Thyroid gland (tissue), 4 donors: Measurements from ENCODE around the gene KCNAB1. TPM values are rescaled to one million over a fixed set of nuclear protein-coding genes. Genes with fewer than 3 reads are reported as not detected.
A peak's percentile ranks its signal among the peaks of the same experiment; 100 is the strongest.

ENCODE experiments used
- DNase-seq, 2 donors: peaks; one replicate each; pipeline ENCODE4 v3.0.0-alpha.2; 2019
- H3K27ac ChIP-seq, 3 donors: fragments of 200-600 bp; sonication (generic); 1 replicate in 2 of 3; 2 replicates in 1 of 3; pipeline ENCODE4 v1.5.1; 2016 to 2019; ENCODE audit warnings: mild to moderate bottlenecking in 1 of 3, moderate library complexity in 1 of 3
- H3K27me3 ChIP-seq: fragments of 200-600 bp; sonication (generic); one replicate; pipeline ENCODE4 v1.5.1; 2019
- H3K36me3 ChIP-seq, 2 donors: fragments of 200-600 bp; sonication (generic); one replicate each; pipeline ENCODE4 v1.5.1; 2016 to 2019
- H3K4me1 ChIP-seq, 2 donors: fragments of 200-600 bp; sonication (generic); one replicate each; pipeline ENCODE4 v1.5.1; 2017 to 2019
- H3K4me3 ChIP-seq, 3 donors: fragments of 200-600 bp; sonication (generic); replicated peaks in 1 of 3; 1 replicate in 2 of 3; 2 replicates in 1 of 3; pipeline ENCODE4 v1.5.1; 2016; ENCODE audit warnings: mild to moderate bottlenecking in 1 of 3
- H3K9me3 ChIP-seq: fragments of 200-600 bp; sonication (generic); one replicate; pipeline ENCODE4 v1.5.1; 2017
- POLR2A ChIP-seq, 2 donors: fragments of 450-650 bp; IDR thresholded peaks; one replicate each; pipeline ENCODE4 v1.6.1; 2017; ENCODE audit warnings: antibody characterized with exemption in 2 of 2, mild to moderate bottlenecking in 2 of 2, moderate library complexity in 1 of 2
- WGBS, 2 donors: methylation state at CpG; one replicate each; pipeline ENCODE4 v1.1.5; 2017; 5-methylcytosine and 5-hydroxymethylcytosine counted together
- intact Hi-C: fragments of 100-400 bp; cut with DNase I; formaldehyde crosslinking; loops from one replicate; pipeline ENCODE4 v1.15.1; 2023
- total RNA-seq, 4 donors: library from RNA; depleted of rRNA; stranded (reverse); fragments of >200 nt; gene quantifications; one replicate each; pipeline ENCODE4 v1.2.3, GENCODE V29; 2016
- TF ChIP-seq, protein P1 (sequence below), 6 experiments: fragments of 200-600 bp in 3 of 6; fragments of 450-650 bp in 3 of 6; sonication (generic) in 3 of 6; IDR thresholded peaks; one replicate each; pipeline ENCODE4 v1.5.1; 2016 to 2019; ENCODE audit warnings: antibody characterized with exemption in 6 of 6, mild to moderate bottlenecking in 2 of 6, inconsistent platforms in 1 of 6, moderate library complexity in 1 of 6

The KCNAB1 gene
- total RNA-seq, 4 donors from 2014 or later = 19.3 to 26.1 (median 22.9) TPM

DNA sequence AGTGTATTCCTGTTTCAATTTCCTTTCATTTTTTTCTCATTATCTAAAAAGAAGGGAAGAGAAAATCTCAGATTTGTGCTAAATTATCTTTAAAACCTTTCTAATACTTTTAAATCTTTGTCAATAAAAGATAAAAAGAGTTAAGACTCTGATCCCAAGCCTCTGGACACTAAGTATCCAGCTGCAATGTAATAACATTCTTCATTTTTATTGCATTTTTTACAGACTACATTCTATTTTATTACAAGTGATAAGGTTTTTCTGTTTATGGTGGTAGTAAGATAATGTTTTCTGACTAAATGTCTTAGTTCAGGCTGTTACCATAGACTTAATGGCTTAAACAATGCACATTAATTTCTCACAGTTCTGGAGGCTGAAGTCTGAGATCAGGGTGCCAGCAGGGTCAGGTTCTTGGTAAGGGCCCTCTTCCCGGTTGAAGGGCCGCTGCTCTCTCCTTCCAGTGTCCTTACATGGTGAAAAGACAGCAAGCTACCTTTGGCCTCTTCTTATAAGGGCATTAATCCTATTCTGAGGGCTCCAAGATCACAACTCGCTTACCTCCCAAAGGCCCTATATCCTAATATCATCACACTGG is 19.7 kb downstream of the KCNAB1 start:
- 84% methylated on average over 3 of the region's 3 CpGs for whole genome bisulfite sequencing, 2 donors
- no peak for TF ChIP-seq POLR2A (IDR thresholded peaks at IDR 0.05)
- TF ChIP-seq, protein P1, sequence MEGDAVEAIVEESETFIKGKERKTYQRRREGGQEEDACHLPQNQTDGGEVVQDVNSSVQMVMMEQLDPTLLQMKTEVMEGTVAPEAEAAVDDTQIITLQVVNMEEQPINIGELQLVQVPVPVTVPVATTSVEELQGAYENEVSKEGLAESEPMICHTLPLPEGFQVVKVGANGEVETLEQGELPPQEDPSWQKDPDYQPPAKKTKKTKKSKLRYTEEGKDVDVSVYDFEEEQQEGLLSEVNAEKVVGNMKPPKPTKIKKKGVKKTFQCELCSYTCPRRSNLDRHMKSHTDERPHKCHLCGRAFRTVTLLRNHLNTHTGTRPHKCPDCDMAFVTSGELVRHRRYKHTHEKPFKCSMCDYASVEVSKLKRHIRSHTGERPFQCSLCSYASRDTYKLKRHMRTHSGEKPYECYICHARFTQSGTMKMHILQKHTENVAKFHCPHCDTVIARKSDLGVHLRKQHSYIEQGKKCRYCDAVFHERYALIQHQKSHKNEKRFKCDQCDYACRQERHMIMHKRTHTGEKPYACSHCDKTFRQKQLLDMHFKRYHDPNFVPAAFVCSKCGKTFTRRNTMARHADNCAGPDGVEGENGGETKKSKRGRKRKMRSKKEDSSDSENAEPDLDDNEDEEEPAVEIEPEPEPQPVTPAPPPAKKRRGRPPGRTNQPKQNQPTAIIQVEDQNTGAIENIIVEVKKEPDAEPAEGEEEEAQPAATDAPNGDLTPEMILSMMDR (IDR thresholded peaks at IDR 0.05) = no peak
- Histone ChIP-seq H3K9me3 (no peaks in the 10 kb centered on the region), H3K4me3 (no peak overlapping the region), H3K36me3 (no peaks in the 10 kb centered on the region), H3K27ac (no peak overlapping the region), H3K4me1 (peaks cover 8 to 13% of the 10 kb centered on the region in 2 donors), H3K27me3 (no peaks in the 10 kb centered on the region)
- DNase-seq = no peak
- intact Hi-C loops = no loop called here

GRCh38 chr3:156142702-156143101 is 22.3 kb downstream of the KCNAB1 start:
- H3K27ac ChIP-seq = peak overlapping the region; percentile 11 to 57 (median 33)
- 27 to 35% methylated on average over 2 of the region's 2 CpGs for WGBS, 2 donors
- H3K4me3 ChIP-seq = no peak overlapping the region
- intact Hi-C loops = no loop called here
- H3K4me1 ChIP-seq = peaks cover 8 to 13% of the 10 kb centered on the region in 2 donors
- no peaks in the 10 kb centered on the region for H3K27me3 ChIP-seq
- DNase-seq = no peak
- no peaks in the 10 kb centered on the region for H3K36me3 ChIP-seq
- no peaks in the 10 kb centered on the region for H3K9me3 ChIP-seq
- TF ChIP-seq, protein P1 (IDR thresholded peaks at IDR 0.05) = no peak
- no peak for TF ChIP-seq POLR2A (IDR thresholded peaks at IDR 0.05)

GRCh38 chr3:156143136-156143535 is 22.8 kb downstream of the KCNAB1 start:
- TF ChIP-seq, protein P1 (IDR thresholded peaks at IDR 0.05) = no peak
- TF ChIP-seq POLR2A (IDR thresholded peaks at IDR 0.05) = no peak
- peak overlapping the region; percentile 11 to 57 (median 33) for H3K27ac ChIP-seq
- peaks cover 8 to 13% of the 10 kb centered on the region in 2 donors for H3K4me1 ChIP-seq
- intact Hi-C loops = no loop called here
- H3K4me3 ChIP-seq = no peak overlapping the region
- 28 to 39% methylated on average over 8 of the region's 8 CpGs for WGBS, 2 donors
- H3K9me3 ChIP-seq = no peaks in the 10 kb centered on the region
- H3K36me3 ChIP-seq = no peaks in the 10 kb centered on the region
- DNase-seq = peak; percentile 49 to 64
- no peaks in the 10 kb centered on the region for H3K27me3 ChIP-seq

DNA sequence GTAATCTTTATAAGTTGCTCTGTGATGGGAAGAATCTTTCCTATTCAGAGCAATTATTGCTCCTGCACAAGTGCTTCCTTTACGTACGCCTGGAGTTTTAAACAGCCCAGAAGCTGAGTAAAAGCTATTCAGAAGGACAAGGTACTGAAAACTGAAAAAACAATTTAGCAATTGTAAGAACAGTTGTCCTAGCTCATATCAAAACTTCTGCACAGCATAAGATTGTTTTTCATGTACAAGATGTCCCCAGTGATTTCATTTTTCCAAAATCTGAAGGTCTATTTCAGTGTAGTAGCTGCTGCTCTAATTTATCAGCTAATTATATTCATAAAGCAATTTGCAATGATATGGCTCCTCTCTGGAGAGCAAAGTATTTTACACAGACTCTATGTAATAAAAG is 23.7 kb downstream of the KCNAB1 start:
- no peaks in the 10 kb centered on the region for H3K9me3 ChIP-seq
- H3K36me3 ChIP-seq = no peaks in the 10 kb centered on the region
- no peak for DNase-seq
- no peak overlapping the region for H3K27ac ChIP-seq
- H3K4me1 ChIP-seq = peaks cover 8 to 13% of the 10 kb centered on the region in 2 donors
- TF ChIP-seq, protein P1 (IDR thresholded peaks at IDR 0.05) = no peak
- no peak for TF ChIP-seq POLR2A (IDR thresholded peaks at IDR 0.05)
- 76 to 95% methylated on average over 2 of the region's 2 CpGs for WGBS, 2 donors
- no peaks in the 10 kb centered on the region for H3K27me3 ChIP-seq
- intact Hi-C loops = no loop called here
- H3K4me3 ChIP-seq = no peak overlapping the region

DNA sequence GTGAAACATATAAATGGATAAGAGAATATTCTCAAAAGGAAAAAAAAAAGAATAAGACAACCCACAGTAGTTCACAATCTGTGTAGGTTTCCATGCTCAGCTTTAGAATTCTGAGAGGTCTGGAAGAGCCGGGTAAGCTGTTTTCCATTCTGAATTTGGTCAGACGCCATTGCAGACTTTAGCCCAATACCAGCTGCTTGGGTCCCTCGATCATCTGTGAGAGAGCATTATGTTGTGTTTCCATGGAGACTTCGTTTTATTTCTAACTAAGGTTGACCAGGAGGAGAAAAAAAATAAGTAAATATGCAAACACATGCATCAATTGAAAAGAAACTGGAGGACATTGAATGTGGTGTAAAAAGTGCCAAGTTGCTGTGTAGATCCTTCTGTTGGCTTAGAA is 25.5 kb downstream of the KCNAB1 start:
- Histone ChIP-seq H3K4me3 (no peak overlapping the region), H3K4me1 (peaks cover 8 to 13% of the 10 kb centered on the region in 2 donors), H3K27me3 (no peaks in the 10 kb centered on the region), H3K27ac (no peak overlapping the region), H3K9me3 (no peaks in the 10 kb centered on the region), H3K36me3 (no peaks in the 10 kb centered on the region)
- 75 to 78% methylated on average over 4 of the region's 4 CpGs for WGBS, 2 donors
- no peak for DNase-seq
- intact Hi-C loops = loop anchor here (5.0 kb wide), 1 partner anchor 936 kb away; no protein-coding TSS in a partner anchor
- TF ChIP-seq POLR2A (IDR thresholded peaks at IDR 0.05) = no peak
- TF ChIP-seq, protein P1 (IDR thresholded peaks at IDR 0.05) = no peak
